IMR-90 (cell line): ENCODE results near the gene DNAJC13. TPM values are rescaled to one million over a fixed set of nuclear protein-coding genes. Genes with fewer than 3 reads are reported as not detected.
A peak's percentile ranks its signal among the peaks of the same experiment; 100 is the strongest.

Source experiments
- ATAC-seq: fragments of 200-7000 bp; cut with Tn5 transposase; 2 replicates; pipeline ENCODE4 v1.9.1; 2020; ENCODE audit warnings: low read depth, mild to moderate bottlenecking, moderate library complexity
- BruUV-seq: library from RNA; stranded (reverse); fragments of 400-500 nt; replicated peaks from 2 replicates; lab custom pipeline; 2021; lab: Mats Ljungman, UMichigan
- CTCF ChIA-PET: fragments of 300-600 bp; formaldehyde crosslinking; extraction: SDS; loops from one replicate; lab custom pipeline; 2021; ENCODE audit warnings: antibody characterized with exemption; lab: Yijun Ruan, JAX
- POLR2A ChIA-PET: fragments of 300-600 bp; sonication (Branson Sonifier 250); formaldehyde crosslinking; loops from one replicate; lab custom pipeline; 2022; ENCODE audit warnings: antibody characterized with exemption; ENCODE audit not compliant: unreplicated experiment; lab: Charles Lee
- DNase-seq: peaks from one replicate; pipeline ENCODE4 v3.0.0; 2013
- H2AFZ ChIP-seq: replicated peaks from 2 replicates; pipeline ENCODE3; 2013; ENCODE audit warnings: low read length, mild to moderate bottlenecking; ENCODE audit not compliant: poor library complexity
- H2AK5ac ChIP-seq: 2 replicates; pipeline ENCODE4 v1.6.1; 2013; ENCODE audit warnings: low read depth, low read length, inconsistent platforms
- H2AK9ac ChIP-seq: replicated peaks from 2 replicates; pipeline ENCODE3; 2013; ENCODE audit warnings: mild to moderate bottlenecking, low read depth, low read length, moderate library complexity; ENCODE audit not compliant: poor library complexity
- H2BK120ac ChIP-seq: 2 replicates; pipeline ENCODE4 v1.6.1; 2013; ENCODE audit warnings: low read depth, low read length, inconsistent platforms
- H2BK15ac ChIP-seq: 3 replicates; pipeline ENCODE4 v1.6.1; 2013; ENCODE audit warnings: low read depth, low read length, inconsistent platforms
- H2BK20ac ChIP-seq: 2 replicates; pipeline ENCODE4 v1.6.1; 2013; ENCODE audit warnings: low read depth, mild to moderate bottlenecking, inconsistent platforms, low read length, moderate library complexity
- H2BK5ac ChIP-seq: 2 replicates; pipeline ENCODE4 v1.6.1; 2013; ENCODE audit warnings: mild to moderate bottlenecking, low read depth, low read length, inconsistent platforms; ENCODE audit not compliant: poor library complexity, severe bottlenecking
- H3K14ac ChIP-seq: replicated peaks from 2 replicates; pipeline ENCODE4 v1.6.1; 2013; ENCODE audit warnings: low read depth, low read length, inconsistent platforms
- H3K18ac ChIP-seq: 2 replicates; pipeline ENCODE4 v1.6.1; 2013; ENCODE audit warnings: low read depth, low read length, control low read depth
- H3K23ac ChIP-seq: 2 replicates; pipeline ENCODE4 v1.6.1; 2013; ENCODE audit warnings: low read depth, low read length, inconsistent platforms
- H3K27ac ChIP-seq: 2 replicates; pipeline ENCODE4 v1.5.1; 2013; ENCODE audit warnings: mild to moderate bottlenecking, control low read depth, low read length; ENCODE audit not compliant: insufficient read depth
- H3K27me3 ChIP-seq: 2 replicates; pipeline ENCODE4 v1.6.1; 2013; ENCODE audit warnings: low read length; ENCODE audit not compliant: control insufficient read depth, insufficient read depth
- H3K36me3 ChIP-seq: 2 replicates; pipeline ENCODE4 v1.6.1; 2013; ENCODE audit warnings: low read length, mixed read lengths; ENCODE audit not compliant: control insufficient read depth, insufficient read depth
- H3K4ac ChIP-seq: 2 replicates; pipeline ENCODE4 v1.6.1; 2013; ENCODE audit warnings: low read depth, low read length, inconsistent platforms
- H3K4me1 ChIP-seq: 2 replicates; pipeline ENCODE4 v1.6.1; 2013; ENCODE audit warnings: low read length, mixed read lengths; ENCODE audit not compliant: control insufficient read depth, insufficient read depth
- H3K4me2 ChIP-seq: 2 replicates; pipeline ENCODE4 v1.6.1; 2013; ENCODE audit warnings: low read depth, mild to moderate bottlenecking, control low read depth, low read length, moderate library complexity
- H3K4me3 ChIP-seq: 2 replicates; pipeline ENCODE4 v1.5.1; 2013; ENCODE audit warnings: low read depth, mild to moderate bottlenecking, control low read depth, low read length, moderate library complexity; ENCODE audit not compliant: insufficient read depth
- H3K56ac ChIP-seq: 2 replicates; pipeline ENCODE4 v1.6.1; 2013; ENCODE audit warnings: low read length, inconsistent platforms; ENCODE audit not compliant: insufficient read depth; ENCODE audit errors: extremely low read depth
- H3K79me1 ChIP-seq, 2 experiments: 2 replicates each; pipeline ENCODE4 v1.6.1; 2013; ENCODE audit warnings: low read length in 2 of 2, inconsistent platforms in 1 of 2, low read depth in 1 of 2
- H3K9ac ChIP-seq: 2 replicates; pipeline ENCODE4 v1.6.1; 2013; ENCODE audit warnings: low read depth, low read length, control low read depth
- H3K9me1 ChIP-seq: 2 replicates; pipeline ENCODE4 v1.6.1; 2013; ENCODE audit warnings: low read length, inconsistent platforms; ENCODE audit not compliant: insufficient read depth
- H3K9me3 ChIP-seq: 2 replicates; pipeline ENCODE4 v1.6.1; 2013; ENCODE audit warnings: low read length; ENCODE audit not compliant: control insufficient read depth, insufficient read depth
- H4K20me1 ChIP-seq: 2 replicates; pipeline ENCODE4 v1.6.1; 2013; ENCODE audit warnings: low read length, inconsistent platforms; ENCODE audit not compliant: insufficient read depth
- H4K5ac ChIP-seq: 2 replicates; pipeline ENCODE4 v1.6.1; 2013; ENCODE audit warnings: mild to moderate bottlenecking, low read depth, low read length, control low read depth
- H4K8ac ChIP-seq, 2 experiments: 2 replicates each; pipeline ENCODE4 v1.6.1; 2013; ENCODE audit warnings: low read depth in 2 of 2, low read length in 2 of 2, control low read depth in 1 of 2, inconsistent platforms in 1 of 2
- H4K91ac ChIP-seq: 2 replicates; pipeline ENCODE4 v1.6.1; 2013; ENCODE audit warnings: low read depth, low read length, inconsistent platforms; ENCODE audit not compliant: insufficient read depth
- BHLHE40 ChIP-seq: fragments of 150-350 bp; IDR thresholded peaks from 2 replicates; pipeline ENCODE4 v1.6.1; 2016; ENCODE audit warnings: mild to moderate bottlenecking, low read depth, low read length
- CEBPB ChIP-seq: IDR thresholded peaks from 2 replicates; pipeline ENCODE4 v1.6.1; 2012; ENCODE audit warnings: low read depth, low read length, improper control_type of control experiment
- FOS ChIP-seq: fragments of 150-350 bp; IDR thresholded peaks from 2 replicates; pipeline ENCODE4 v1.6.1; 2016; ENCODE audit warnings: low read depth, low read length
- MXI1 ChIP-seq: IDR thresholded peaks from 2 replicates; pipeline ENCODE4 v1.6.1; 2012; ENCODE audit warnings: low read depth, mild to moderate bottlenecking, low read length, moderate library complexity, borderline replicate concordance
- WGBS, 2 experiments: methylation state at CpG; one replicate each; pipeline versions ENCODE4 v1.1.5 to v1.1.7; 2013; ENCODE audit warnings: missing lambda C conversion rate in 2 of 2; ENCODE audit not compliant: insufficient read length in 1 of 2; ENCODE audit errors: extremely low coverage in 2 of 2; 5-methylcytosine and 5-hydroxymethylcytosine counted together
- dilution Hi-C: fragments of 300-500 bp; cut with HindIII; formaldehyde crosslinking; loops from one replicate; pipeline ENCODE4 v1.14.3; 2018; ENCODE audit warnings: low sequenced_read_pairs; ENCODE audit not compliant: unreplicated experiment
- in situ Hi-C: fragments of 300-500 bp; cut with MboI; formaldehyde crosslinking; loops from 3 replicates; pipeline ENCODE4 v1.14.3; 2019; ENCODE audit warnings: low sequenced_read_pairs, inconsistent platforms, mixed read lengths
- intact Hi-C: fragments of 100-400 bp; cut with micrococcal nuclease; formaldehyde crosslinking; loops from 2 replicates; pipeline ENCODE4 v1.10.0; 2022
- polyA plus RNA-seq, 3 experiments: library from polyadenylated mRNA; depleted of rRNA; stranded (reverse); fragments of >200 nt; gene quantifications; 2 replicates each; pipeline ENCODE4 v1.2.3, GENCODE V29; 2012; ENCODE audit warnings: low replicate concordance in 1 of 3
- total RNA-seq: library from RNA; depleted of rRNA; stranded (reverse); fragments of >200 nt; gene quantifications from 2 replicates; pipeline ENCODE4 v1.2.3, GENCODE V29; 2012

Gene DNAJC13
- total and polyA plus RNA-seq, 2 of the 4 experiments (the other 2 are of a cell fraction), result 16.4 to 48.6 TPM

DNA sequence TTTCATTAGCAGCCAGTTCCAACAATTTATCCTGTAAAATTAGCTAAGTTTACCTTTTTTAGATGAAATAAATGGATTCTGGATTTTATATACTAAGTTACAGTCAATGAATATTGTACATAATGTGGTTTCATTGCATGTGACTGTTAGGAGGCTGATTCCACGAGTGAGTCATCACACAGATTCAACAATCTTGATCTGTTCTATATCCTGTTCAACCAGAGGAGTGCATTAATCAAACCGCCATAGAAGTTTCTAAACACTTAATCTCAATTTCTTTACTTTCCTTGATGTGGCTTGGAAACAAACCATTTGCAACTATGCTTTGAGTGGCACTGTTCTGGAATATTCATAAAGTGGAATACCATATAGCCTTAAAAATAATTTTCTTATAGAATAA, 15.3 kb downstream of the DNAJC13 start:
- H3K27ac ChIP-seq, result peak overlapping the region; percentile 43; the same call in 1 of the 2 replicates

More for the DNA sequence above, 15.3 kb downstream of the DNAJC13 start:
- Histone ChIP-seq H3K4me3 (no peak overlapping the region), H3K56ac (no peak overlapping the region), H2AK9ac (no peak overlapping the region), H3K9me3 (no peaks in the 10 kb centered on the region), H2BK5ac (peak overlapping the region; percentile 25), H3K4me1 (peaks cover 4% of the 10 kb centered on the region), H4K20me1 (no peaks in the 10 kb centered on the region), H3K4ac (no peak overlapping the region), H4K5ac (no peak overlapping the region), H3K27me3 (no peaks in the 10 kb centered on the region), H4K8ac (no peak overlapping the region), H2BK15ac (no peak overlapping the region), H3K79me1 (peaks cover 16 to 42% of the 10 kb centered on the region in 2 experiments), H3K18ac (no peak overlapping the region), H3K9me1 (peaks cover 4% of the 10 kb centered on the region), H2AFZ (no peak overlapping the region), H4K91ac (no peak overlapping the region), H3K23ac (no peak overlapping the region), H3K36me3 (no peaks in the 10 kb centered on the region), H3K9ac (no peak overlapping the region), H3K4me2 (no peak overlapping the region; the same call in 1 of the 2 replicates), H3K14ac (no peak overlapping the region), H2BK120ac (no peak overlapping the region), H2AK5ac (no peak overlapping the region), H2BK20ac (no peak overlapping the region)
- TF ChIP-seq MXI1, result no peak
- 0 out of 2 replicates have a peak, but pooled peaks have one; percentile 9 for TF ChIP-seq CEBPB
- peak; percentile 81 for TF ChIP-seq BHLHE40
- peak; percentile 89 for TF ChIP-seq FOS
- BruUV-seq, result no TSS peak
- intact Hi-C loops, result no loop called here
- ChIA-PET CTCF (interaction anchor here (0.6 kb wide), 1 partner anchor 1704 kb away, joined by 5 read pairs; no protein-coding TSS in a partner anchor), POLR2A (no interaction called here)
- dilution Hi-C loops, result no loop called here
- in situ Hi-C loops, result loop anchor here (25.0 kb wide), 2 partner anchors 855 to 1470 kb away; no protein-coding TSS in a partner anchor
- ATAC-seq (peak; percentile 92), DNase-seq (peak; percentile 93)
- WGBS, 2 experiments, result no CpG with 5 or more reads among the region's 2 CpGs
